IMR-90 (cell line): ENCODE results near the gene ST6GALNAC3. TPM values are rescaled to one million over a fixed set of nuclear protein-coding genes. Genes with fewer than 3 reads are reported as not detected.

Experiments
- ATAC-seq: fragments of 200-7000 bp; cut with Tn5 transposase; 2 replicates; pipeline ENCODE4 v1.9.1; 2020; ENCODE audit warnings: low read depth, mild to moderate bottlenecking, moderate library complexity
- BruUV-seq: library from RNA; stranded (reverse); fragments of 400-500 nt; replicated peaks from 2 replicates; lab custom pipeline; 2021; lab: Mats Ljungman, UMichigan
- CTCF ChIA-PET: fragments of 300-600 bp; formaldehyde crosslinking; extraction: SDS; loops from one replicate; lab custom pipeline; 2021; ENCODE audit warnings: antibody characterized with exemption; lab: Yijun Ruan, JAX
- POLR2A ChIA-PET: fragments of 300-600 bp; sonication (Branson Sonifier 250); formaldehyde crosslinking; loops from one replicate; lab custom pipeline; 2022; ENCODE audit warnings: antibody characterized with exemption; ENCODE audit not compliant: unreplicated experiment; lab: Charles Lee
- DNase-seq: peaks from one replicate; pipeline ENCODE4 v3.0.0; 2013
- H2AFZ ChIP-seq: replicated peaks from 2 replicates; pipeline ENCODE3; 2013; ENCODE audit warnings: low read length, mild to moderate bottlenecking; ENCODE audit not compliant: poor library complexity
- H2AK5ac ChIP-seq: 2 replicates; pipeline ENCODE4 v1.6.1; 2013; ENCODE audit warnings: low read depth, low read length, inconsistent platforms
- H2AK9ac ChIP-seq: replicated peaks from 2 replicates; pipeline ENCODE3; 2013; ENCODE audit warnings: mild to moderate bottlenecking, low read depth, low read length, moderate library complexity; ENCODE audit not compliant: poor library complexity
- H2BK120ac ChIP-seq: 2 replicates; pipeline ENCODE4 v1.6.1; 2013; ENCODE audit warnings: low read depth, low read length, inconsistent platforms
- H2BK15ac ChIP-seq: 3 replicates; pipeline ENCODE4 v1.6.1; 2013; ENCODE audit warnings: low read depth, low read length, inconsistent platforms
- H2BK20ac ChIP-seq: 2 replicates; pipeline ENCODE4 v1.6.1; 2013; ENCODE audit warnings: low read depth, mild to moderate bottlenecking, inconsistent platforms, low read length, moderate library complexity
- H2BK5ac ChIP-seq: 2 replicates; pipeline ENCODE4 v1.6.1; 2013; ENCODE audit warnings: mild to moderate bottlenecking, low read depth, low read length, inconsistent platforms; ENCODE audit not compliant: poor library complexity, severe bottlenecking
- H3K14ac ChIP-seq: replicated peaks from 2 replicates; pipeline ENCODE4 v1.6.1; 2013; ENCODE audit warnings: low read depth, low read length, inconsistent platforms
- H3K18ac ChIP-seq: 2 replicates; pipeline ENCODE4 v1.6.1; 2013; ENCODE audit warnings: low read depth, low read length, control low read depth
- H3K23ac ChIP-seq: 2 replicates; pipeline ENCODE4 v1.6.1; 2013; ENCODE audit warnings: low read depth, low read length, inconsistent platforms
- H3K27ac ChIP-seq: 2 replicates; pipeline ENCODE4 v1.5.1; 2013; ENCODE audit warnings: mild to moderate bottlenecking, control low read depth, low read length; ENCODE audit not compliant: insufficient read depth
- H3K27me3 ChIP-seq: 2 replicates; pipeline ENCODE4 v1.6.1; 2013; ENCODE audit warnings: low read length; ENCODE audit not compliant: control insufficient read depth, insufficient read depth
- H3K36me3 ChIP-seq: 2 replicates; pipeline ENCODE4 v1.6.1; 2013; ENCODE audit warnings: low read length, mixed read lengths; ENCODE audit not compliant: control insufficient read depth, insufficient read depth
- H3K4ac ChIP-seq: 2 replicates; pipeline ENCODE4 v1.6.1; 2013; ENCODE audit warnings: low read depth, low read length, inconsistent platforms
- H3K4me1 ChIP-seq: 2 replicates; pipeline ENCODE4 v1.6.1; 2013; ENCODE audit warnings: low read length, mixed read lengths; ENCODE audit not compliant: control insufficient read depth, insufficient read depth
- H3K4me2 ChIP-seq: 2 replicates; pipeline ENCODE4 v1.6.1; 2013; ENCODE audit warnings: low read depth, mild to moderate bottlenecking, control low read depth, low read length, moderate library complexity
- H3K4me3 ChIP-seq: 2 replicates; pipeline ENCODE4 v1.5.1; 2013; ENCODE audit warnings: low read depth, mild to moderate bottlenecking, control low read depth, low read length, moderate library complexity; ENCODE audit not compliant: insufficient read depth
- H3K56ac ChIP-seq: 2 replicates; pipeline ENCODE4 v1.6.1; 2013; ENCODE audit warnings: low read length, inconsistent platforms; ENCODE audit not compliant: insufficient read depth; ENCODE audit errors: extremely low read depth
- H3K79me1 ChIP-seq, 2 experiments: 2 replicates each; pipeline ENCODE4 v1.6.1; 2013; ENCODE audit warnings: low read length in 2 of 2, inconsistent platforms in 1 of 2, low read depth in 1 of 2
- H3K9ac ChIP-seq: 2 replicates; pipeline ENCODE4 v1.6.1; 2013; ENCODE audit warnings: low read depth, low read length, control low read depth
- H3K9me1 ChIP-seq: 2 replicates; pipeline ENCODE4 v1.6.1; 2013; ENCODE audit warnings: low read length, inconsistent platforms; ENCODE audit not compliant: insufficient read depth
- H3K9me3 ChIP-seq: 2 replicates; pipeline ENCODE4 v1.6.1; 2013; ENCODE audit warnings: low read length; ENCODE audit not compliant: control insufficient read depth, insufficient read depth
- H4K20me1 ChIP-seq: 2 replicates; pipeline ENCODE4 v1.6.1; 2013; ENCODE audit warnings: low read length, inconsistent platforms; ENCODE audit not compliant: insufficient read depth
- H4K5ac ChIP-seq: 2 replicates; pipeline ENCODE4 v1.6.1; 2013; ENCODE audit warnings: mild to moderate bottlenecking, low read depth, low read length, control low read depth
- H4K8ac ChIP-seq, 2 experiments: 2 replicates each; pipeline ENCODE4 v1.6.1; 2013; ENCODE audit warnings: low read depth in 2 of 2, low read length in 2 of 2, control low read depth in 1 of 2, inconsistent platforms in 1 of 2
- H4K91ac ChIP-seq: 2 replicates; pipeline ENCODE4 v1.6.1; 2013; ENCODE audit warnings: low read depth, low read length, inconsistent platforms; ENCODE audit not compliant: insufficient read depth
- BHLHE40 ChIP-seq: fragments of 150-350 bp; IDR thresholded peaks from 2 replicates; pipeline ENCODE4 v1.6.1; 2016; ENCODE audit warnings: mild to moderate bottlenecking, low read depth, low read length
- CHD1 ChIP-seq: IDR thresholded peaks from 2 replicates; pipeline ENCODE4 v1.6.1; 2012; ENCODE audit warnings: low read depth, low read length, improper control_type of control experiment
- CTCF ChIP-seq: conservative IDR thresholded peaks from 2 replicates; pipeline ENCODE4 v1.5.1; 2012; ENCODE audit warnings: mild to moderate bottlenecking, low read depth, low read length, improper control_type of control experiment
- FOS ChIP-seq: fragments of 150-350 bp; IDR thresholded peaks from 2 replicates; pipeline ENCODE4 v1.6.1; 2016; ENCODE audit warnings: low read depth, low read length
- MAFK ChIP-seq: IDR thresholded peaks from 2 replicates; pipeline ENCODE4 v1.6.1; 2012; ENCODE audit warnings: low read depth, low read length, improper control_type of control experiment
- MXI1 ChIP-seq: IDR thresholded peaks from 2 replicates; pipeline ENCODE4 v1.6.1; 2012; ENCODE audit warnings: low read depth, mild to moderate bottlenecking, low read length, moderate library complexity, borderline replicate concordance
- NFE2L2 ChIP-seq: fragments of 150-350 bp; IDR thresholded peaks from 2 replicates; pipeline ENCODE4 v1.6.1; 2016; ENCODE audit warnings: low read depth, mild to moderate bottlenecking, low read length
- POLR2A ChIP-seq: IDR thresholded peaks from 2 replicates; pipeline ENCODE4 v1.6.1; 2012; ENCODE audit warnings: mild to moderate bottlenecking, low read depth, low read length
- RAD21 ChIP-seq: IDR thresholded peaks from 2 replicates; pipeline ENCODE4 v1.6.1; 2012; ENCODE audit warnings: low read length, improper control_type of control experiment
- RCOR1 ChIP-seq: IDR thresholded peaks from 2 replicates; pipeline ENCODE4 v1.6.1; 2012; ENCODE audit warnings: mild to moderate bottlenecking, low read length, improper control_type of control experiment; ENCODE audit not compliant: insufficient replicate concordance
- RFX5 ChIP-seq: IDR thresholded peaks from 2 replicates; pipeline ENCODE4 v1.8.0; 2012; ENCODE audit warnings: low read depth, mild to moderate bottlenecking, low read length, moderate library complexity
- SMC3 ChIP-seq: fragments of 150-350 bp; IDR thresholded peaks from 2 replicates; pipeline ENCODE4 v1.6.1; 2016; ENCODE audit warnings: low read depth, mild to moderate bottlenecking, antibody characterized with exemption, low read length, moderate library complexity
- WGBS, 2 experiments: methylation state at CpG; one replicate each; pipeline versions ENCODE4 v1.1.5 to v1.1.7; 2013; ENCODE audit warnings: missing lambda C conversion rate in 2 of 2; ENCODE audit not compliant: insufficient read length in 1 of 2; ENCODE audit errors: extremely low coverage in 2 of 2; 5-methylcytosine and 5-hydroxymethylcytosine counted together
- dilution Hi-C: fragments of 300-500 bp; cut with HindIII; formaldehyde crosslinking; loops from one replicate; pipeline ENCODE4 v1.14.3; 2018; ENCODE audit warnings: low sequenced_read_pairs; ENCODE audit not compliant: unreplicated experiment
- in situ Hi-C: fragments of 300-500 bp; cut with MboI; formaldehyde crosslinking; loops from 3 replicates; pipeline ENCODE4 v1.14.3; 2019; ENCODE audit warnings: low sequenced_read_pairs, inconsistent platforms, mixed read lengths
- intact Hi-C: fragments of 100-400 bp; cut with micrococcal nuclease; formaldehyde crosslinking; loops from 2 replicates; pipeline ENCODE4 v1.10.0; 2022
- polyA plus RNA-seq, 3 experiments: library from polyadenylated mRNA; depleted of rRNA; stranded (reverse); fragments of >200 nt; gene quantifications; 2 replicates each; pipeline ENCODE4 v1.2.3, GENCODE V29; 2012; ENCODE audit warnings: low replicate concordance in 1 of 3
- total RNA-seq: library from RNA; depleted of rRNA; stranded (reverse); fragments of >200 nt; gene quantifications from 2 replicates; pipeline ENCODE4 v1.2.3, GENCODE V29; 2012
- TF ChIP-seq, protein P1 (sequence below): fragments of 150-350 bp; IDR thresholded peaks from 2 replicates; pipeline ENCODE4 v1.6.1; 2016; ENCODE audit warnings: low read depth, mild to moderate bottlenecking, low read length, moderate library complexity, borderline replicate concordance
- TF ChIP-seq, protein P2 (sequence below): fragments of 150-350 bp; IDR thresholded peaks from 2 replicates; pipeline ENCODE4 v1.6.1; 2017; ENCODE audit warnings: mild to moderate bottlenecking, antibody characterized with exemption, low read length, low read depth

The ST6GALNAC3 gene
- total and polyA plus RNA-seq, 2 of the 4 experiments (the other 2 are of a cell fraction) = 0.65 to 1.3 TPM

DNA sequence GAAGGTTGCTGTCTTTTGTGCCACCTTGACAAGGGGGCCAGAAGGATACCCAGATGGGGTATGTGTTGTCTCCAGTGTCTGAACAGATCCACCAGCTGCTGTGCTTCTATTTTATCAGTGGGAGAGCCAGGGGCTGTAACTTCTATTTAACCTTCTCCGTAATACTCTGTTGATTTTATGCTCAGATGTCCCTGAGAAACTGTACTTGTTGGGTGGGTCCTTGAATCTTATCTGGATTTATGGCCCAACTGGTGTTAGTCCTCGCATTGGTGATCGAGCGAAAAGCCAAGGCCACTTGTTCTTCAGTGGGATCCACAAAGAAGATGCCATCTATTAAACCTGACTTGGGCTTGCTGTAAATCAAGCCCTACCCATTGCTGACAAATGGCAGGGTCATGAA, 56.4 kb downstream of the ST6GALNAC3 start:
- BruUV-seq = no TSS peak
- Histone ChIP-seq H3K79me1 (no peaks in the 10 kb centered on the region), H2AFZ (no peak overlapping the region), H3K36me3 (no peaks in the 10 kb centered on the region), H3K9me1 (no peaks in the 10 kb centered on the region; the same call in 1 of the 2 replicates), H3K4me1 (no peaks in the 10 kb centered on the region), H3K9me3 (no peaks in the 10 kb centered on the region; the same call in 1 of the 2 replicates), H2AK5ac (no peak overlapping the region), H2BK15ac (no peak overlapping the region), H4K20me1 (no peaks in the 10 kb centered on the region), H3K4ac (no peak overlapping the region), H4K8ac (no peak overlapping the region), H3K18ac (no peak overlapping the region), H3K23ac (no peak overlapping the region), H4K5ac (no peak overlapping the region), H3K4me3 (no peak overlapping the region), H3K14ac (no peak overlapping the region), H3K4me2 (no peak overlapping the region), H3K27me3 (no peaks in the 10 kb centered on the region), H2BK5ac (no peak overlapping the region), H4K91ac (no peak overlapping the region), H2AK9ac (no peak overlapping the region), H2BK120ac (no peak overlapping the region), H3K56ac (no peak overlapping the region), H3K27ac (no peak overlapping the region), H2BK20ac (no peak overlapping the region), H3K9ac (no peak overlapping the region)
- TF ChIP-seq CHD1 (no peak), SMC3 (no peak), RFX5 (no peak), CTCF (no peak), MAFK (no peak), RCOR1 (no peak), FOS (no peak), RAD21 (no peak), BHLHE40 (no peak), POLR2A (no peak), NFE2L2 (no peak), MXI1 (no peak)
- TF ChIP-seq, protein P1, sequence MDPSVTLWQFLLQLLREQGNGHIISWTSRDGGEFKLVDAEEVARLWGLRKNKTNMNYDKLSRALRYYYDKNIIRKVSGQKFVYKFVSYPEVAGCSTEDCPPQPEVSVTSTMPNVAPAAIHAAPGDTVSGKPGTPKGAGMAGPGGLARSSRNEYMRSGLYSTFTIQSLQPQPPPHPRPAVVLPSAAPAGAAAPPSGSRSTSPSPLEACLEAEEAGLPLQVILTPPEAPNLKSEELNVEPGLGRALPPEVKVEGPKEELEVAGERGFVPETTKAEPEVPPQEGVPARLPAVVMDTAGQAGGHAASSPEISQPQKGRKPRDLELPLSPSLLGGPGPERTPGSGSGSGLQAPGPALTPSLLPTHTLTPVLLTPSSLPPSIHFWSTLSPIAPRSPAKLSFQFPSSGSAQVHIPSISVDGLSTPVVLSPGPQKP = no peak
- TF ChIP-seq, protein P2, sequence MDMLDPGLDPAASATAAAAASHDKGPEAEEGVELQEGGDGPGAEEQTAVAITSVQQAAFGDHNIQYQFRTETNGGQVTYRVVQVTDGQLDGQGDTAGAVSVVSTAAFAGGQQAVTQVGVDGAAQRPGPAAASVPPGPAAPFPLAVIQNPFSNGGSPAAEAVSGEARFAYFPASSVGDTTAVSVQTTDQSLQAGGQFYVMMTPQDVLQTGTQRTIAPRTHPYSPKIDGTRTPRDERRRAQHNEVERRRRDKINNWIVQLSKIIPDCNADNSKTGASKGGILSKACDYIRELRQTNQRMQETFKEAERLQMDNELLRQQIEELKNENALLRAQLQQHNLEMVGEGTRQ = no peak
- dilution Hi-C loops (no loop called here), in situ Hi-C loops (no loop called here), intact Hi-C loops (no loop called here)
- WGBS, 2 experiments = no CpG with 5 or more reads among the region's 4 CpGs
- ATAC-seq = no peak
- no peak for DNase-seq
- ChIA-PET CTCF (no interaction called here), POLR2A (no interaction called here)
